GM19351 (cell line): Measurements from ENCODE around the gene RND3.

Source experiments
- ATAC-seq: cut with Tn5 transposase; IDR thresholded peaks from one replicate; pipeline ENCODE4 v1.9.1; 2021; ENCODE audit warnings: mild to moderate bottlenecking, moderate library complexity; ENCODE audit not compliant: unreplicated experiment

Gene RND3, protein sequence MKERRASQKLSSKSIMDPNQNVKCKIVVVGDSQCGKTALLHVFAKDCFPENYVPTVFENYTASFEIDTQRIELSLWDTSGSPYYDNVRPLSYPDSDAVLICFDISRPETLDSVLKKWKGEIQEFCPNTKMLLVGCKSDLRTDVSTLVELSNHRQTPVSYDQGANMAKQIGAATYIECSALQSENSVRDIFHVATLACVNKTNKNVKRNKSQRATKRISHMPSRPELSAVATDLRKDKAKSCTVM

DNA sequence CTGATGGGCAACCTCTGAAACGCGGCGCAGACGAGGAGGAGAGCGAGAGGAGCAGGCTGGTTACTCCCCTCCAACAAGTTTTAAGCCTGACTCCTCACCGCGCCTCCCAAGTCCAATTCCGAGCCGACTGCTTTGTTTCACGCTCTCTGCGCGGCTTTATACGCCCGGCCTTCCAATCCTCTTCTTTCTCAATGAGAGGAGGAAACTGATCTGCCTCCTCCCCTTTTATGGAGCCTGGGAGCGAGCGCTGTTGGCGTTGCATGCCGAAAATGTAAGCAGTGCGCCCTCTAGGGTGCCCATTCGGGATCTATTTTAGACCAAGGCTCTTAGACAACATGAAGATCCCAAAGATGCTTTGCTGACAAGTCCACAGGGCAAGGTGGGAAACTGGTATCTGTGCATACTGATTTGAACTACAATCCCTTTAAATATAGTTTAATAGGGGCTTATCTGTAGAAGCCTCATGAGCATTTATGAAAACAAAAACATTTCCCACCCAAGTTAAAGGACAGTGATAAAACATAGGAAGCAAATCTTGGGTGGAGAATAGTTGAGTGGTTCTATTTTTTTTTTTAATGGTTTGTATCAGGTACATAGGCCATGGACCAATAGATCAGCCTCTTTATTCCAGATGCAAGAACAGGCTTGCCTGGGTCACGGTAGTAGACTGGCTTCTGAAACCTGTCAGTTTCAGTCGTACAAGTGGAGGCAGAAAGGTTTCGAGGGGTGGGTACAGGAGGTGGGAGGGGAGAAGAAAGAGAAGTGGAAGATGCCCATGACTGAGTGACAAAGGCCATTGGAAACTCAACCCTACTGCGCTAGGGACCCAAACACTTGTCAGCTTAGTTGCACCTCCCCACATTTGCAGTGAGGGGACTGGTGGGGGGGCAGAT lies at the start of gene RND3:
TSS of gene RND3 (minus strand) at position 131 of the 893 bp plus-strand sequence. CDS start 250 bp downstream, outside the sequence.
- peak; percentile 70 for ATAC-seq

DNA sequence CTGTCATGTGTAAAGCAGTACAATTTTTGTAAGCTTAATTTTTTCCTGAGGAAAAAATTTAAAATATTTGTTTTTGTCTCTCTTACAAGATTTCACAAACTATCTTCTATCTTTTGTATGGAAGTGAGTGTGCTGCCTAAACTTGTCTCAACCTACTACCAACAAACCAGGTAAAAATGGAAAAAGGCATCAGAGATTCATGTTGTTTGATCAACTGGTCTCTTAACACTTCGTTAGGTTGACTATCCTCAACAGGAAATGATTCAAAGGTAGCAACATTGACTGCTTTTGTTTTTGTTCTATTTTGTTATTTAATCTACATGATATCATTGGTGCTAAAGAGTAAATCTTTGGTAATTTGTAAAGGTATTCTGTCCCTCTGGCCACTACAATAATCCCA lies 47.7 kb upstream of the RND3 start:
- no peak for ATAC-seq

DNA sequence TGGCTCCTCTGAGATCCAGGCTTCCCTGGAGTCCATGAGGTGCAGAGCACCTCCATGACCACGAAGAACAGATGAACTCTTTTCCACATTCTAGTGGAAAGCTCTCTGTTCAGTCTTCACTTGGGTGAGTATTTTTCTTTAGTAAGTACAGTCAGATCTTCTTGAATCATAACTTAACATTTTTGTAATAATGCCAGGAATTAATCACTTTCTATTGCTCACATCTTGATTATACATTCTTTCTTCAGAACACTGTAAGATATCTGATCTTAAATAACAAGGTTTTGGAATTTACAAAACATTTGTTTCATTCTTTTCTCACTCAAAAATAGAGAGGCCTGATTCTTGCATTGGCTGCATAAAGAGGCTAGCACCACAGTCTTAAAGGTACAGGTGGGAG lies 45.4 kb upstream of the RND3 start:
- ATAC-seq: no peak

GRCh38 chr2:150532020-150532419 lies 44.6 kb upstream of the RND3 start:
- no peak for ATAC-seq

DNA sequence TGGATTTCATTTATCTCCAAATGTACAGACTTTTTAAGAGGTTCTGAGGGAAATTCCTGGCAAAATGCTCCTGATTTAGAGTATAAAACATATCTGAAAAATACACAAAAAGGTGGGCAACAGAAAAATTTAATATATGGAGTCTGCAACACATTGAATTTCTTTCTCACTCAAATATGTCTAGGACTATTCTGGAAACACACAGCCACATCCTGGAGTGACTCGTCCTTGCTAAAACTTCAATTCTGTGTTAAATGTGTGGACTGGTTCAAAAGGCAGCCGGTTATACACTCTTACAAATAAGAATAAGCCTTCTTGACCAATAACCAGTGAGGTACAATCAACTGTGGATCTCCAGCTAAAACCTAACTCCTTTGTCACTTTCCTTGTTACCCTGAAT lies 44.1 kb upstream of the RND3 start:
- no peak for ATAC-seq

DNA sequence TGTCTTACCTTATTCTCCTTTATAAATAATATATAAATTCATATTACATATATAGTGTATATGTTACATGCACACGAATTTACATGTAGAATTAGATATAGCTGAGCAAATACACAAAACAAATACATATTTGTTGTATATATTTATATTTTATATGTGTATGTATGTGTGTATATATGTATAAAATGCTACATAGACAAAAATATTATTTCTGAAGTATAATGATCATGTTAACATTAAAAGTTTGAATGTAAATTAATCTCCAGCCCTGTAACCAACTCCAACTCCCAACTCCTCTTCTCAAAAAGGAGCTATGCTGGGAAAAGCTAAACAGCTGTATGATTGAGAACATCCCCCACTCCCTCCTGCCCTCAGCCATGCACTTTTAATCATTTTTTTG lies 42.7 kb upstream of the RND3 start:
- no peak for ATAC-seq

DNA sequence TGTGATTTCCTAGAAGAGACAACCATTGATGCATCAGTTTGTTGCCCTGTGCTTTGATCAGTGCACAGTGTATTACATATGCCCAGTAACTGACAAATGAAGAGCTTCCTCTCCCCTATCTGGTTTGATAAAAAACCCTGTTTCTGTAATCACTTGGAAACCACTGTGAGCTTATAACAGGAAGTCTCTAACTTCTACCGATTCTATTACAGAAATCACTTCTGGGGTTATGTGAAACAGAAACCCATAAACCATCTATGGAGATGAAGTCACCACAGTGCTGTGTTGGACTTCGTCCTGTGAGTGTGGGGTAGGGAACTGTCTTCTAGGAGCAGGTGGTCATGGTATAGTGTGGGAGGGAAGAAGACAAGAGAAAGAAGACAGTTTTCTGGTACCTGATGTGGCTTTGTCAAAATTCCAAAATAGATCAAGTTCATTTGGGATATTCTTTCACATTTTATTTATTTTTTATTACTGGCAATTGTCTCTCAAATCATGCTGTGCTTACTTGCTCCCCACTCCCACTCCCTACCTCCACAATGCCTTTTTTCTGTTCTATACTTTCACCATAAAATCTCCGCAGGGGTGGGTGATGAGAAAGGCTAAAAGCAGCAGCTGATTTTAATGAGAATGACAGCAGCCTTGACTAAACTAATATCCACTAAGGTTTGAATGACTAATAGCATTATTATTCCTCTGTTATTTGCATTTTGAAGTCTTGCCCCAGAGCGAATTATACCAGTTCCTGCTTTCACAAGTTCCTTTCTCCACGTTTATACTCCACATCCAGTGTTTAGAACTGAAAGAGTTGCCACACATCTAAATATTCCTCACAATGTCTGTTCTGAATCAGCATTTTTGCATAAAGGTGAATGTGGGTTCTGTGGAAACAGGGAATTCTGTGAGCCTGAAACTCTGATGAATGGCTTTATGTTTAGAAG lies 41.7 kb upstream of the RND3 start:
- ATAC-seq: peak; percentile 94

GRCh38 chr2:150526827-150527226 lies 39.4 kb upstream of the RND3 start:
- no peak for ATAC-seq

- ATAC-seq: no peak
These were observed 38.5 kb upstream of the RND3 start for GRCh38 chr2:150526006-150526405.

- no peak for ATAC-seq
These were observed 34.8 kb upstream of the RND3 start for GRCh38 chr2:150522269-150522668.

DNA sequence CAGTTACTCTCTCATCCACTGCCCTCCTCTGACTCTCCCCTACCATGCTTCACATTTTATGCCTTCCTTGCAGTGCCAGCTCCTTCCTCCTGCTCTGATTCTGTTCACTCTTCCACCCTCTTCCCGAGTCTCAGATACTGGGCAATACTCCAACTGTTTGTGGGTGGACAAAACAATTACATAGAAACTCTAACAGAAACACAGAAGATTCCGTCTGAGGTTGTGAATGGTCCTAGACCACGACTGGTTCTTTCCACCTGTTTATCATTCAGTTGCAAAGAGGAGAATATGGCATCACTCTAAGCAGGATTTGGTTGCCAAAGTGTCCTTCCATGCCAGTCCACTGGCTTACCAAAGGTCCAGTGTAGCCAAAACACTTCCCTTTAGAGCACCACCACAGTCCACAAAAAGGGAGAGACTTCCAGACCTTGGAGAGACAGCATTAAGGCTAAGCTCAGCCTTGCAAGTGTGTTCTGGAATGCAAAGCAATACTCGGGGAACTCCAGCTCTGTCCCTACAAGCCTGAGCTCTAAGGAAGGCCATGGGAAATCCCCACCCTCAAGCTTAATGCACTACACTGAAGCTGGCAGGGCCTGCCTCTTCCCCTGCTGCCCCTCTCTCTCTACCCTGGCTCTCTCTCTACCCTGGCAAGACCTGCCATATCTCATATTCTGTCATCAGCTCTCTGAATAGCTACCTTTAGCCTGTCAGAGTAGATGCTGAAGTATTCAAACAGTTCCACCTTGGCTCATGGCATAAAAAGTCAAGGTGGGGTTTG lies 33.6 kb upstream of the RND3 start:
- ATAC-seq: no peak

DNA sequence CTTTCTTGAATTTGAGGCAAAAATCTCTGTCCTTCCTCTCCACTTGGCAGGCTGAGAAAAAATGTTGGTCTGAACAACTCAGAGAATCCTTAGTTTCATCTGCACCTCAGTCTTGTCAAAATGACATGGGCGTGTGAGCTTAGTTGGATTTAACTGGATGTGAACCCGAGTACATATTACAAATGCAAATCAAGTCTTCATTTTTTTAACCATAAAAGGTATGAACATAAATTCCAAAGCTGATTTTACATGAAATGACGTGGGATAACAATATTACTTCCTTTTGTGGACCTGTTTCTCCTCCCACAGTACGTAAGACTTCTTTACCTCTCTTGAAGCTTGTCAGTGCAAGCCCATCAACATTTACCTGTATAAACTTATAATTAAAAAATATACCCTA lies 32.6 kb upstream of the RND3 start:
- ATAC-seq: no peak

- ATAC-seq: no peak
These were observed 30.6 kb upstream of the RND3 start for GRCh38 chr2:150517951-150518680.

GRCh38 chr2:150513647-150514046 lies 26.2 kb upstream of the RND3 start:
- no peak for ATAC-seq

DNA sequence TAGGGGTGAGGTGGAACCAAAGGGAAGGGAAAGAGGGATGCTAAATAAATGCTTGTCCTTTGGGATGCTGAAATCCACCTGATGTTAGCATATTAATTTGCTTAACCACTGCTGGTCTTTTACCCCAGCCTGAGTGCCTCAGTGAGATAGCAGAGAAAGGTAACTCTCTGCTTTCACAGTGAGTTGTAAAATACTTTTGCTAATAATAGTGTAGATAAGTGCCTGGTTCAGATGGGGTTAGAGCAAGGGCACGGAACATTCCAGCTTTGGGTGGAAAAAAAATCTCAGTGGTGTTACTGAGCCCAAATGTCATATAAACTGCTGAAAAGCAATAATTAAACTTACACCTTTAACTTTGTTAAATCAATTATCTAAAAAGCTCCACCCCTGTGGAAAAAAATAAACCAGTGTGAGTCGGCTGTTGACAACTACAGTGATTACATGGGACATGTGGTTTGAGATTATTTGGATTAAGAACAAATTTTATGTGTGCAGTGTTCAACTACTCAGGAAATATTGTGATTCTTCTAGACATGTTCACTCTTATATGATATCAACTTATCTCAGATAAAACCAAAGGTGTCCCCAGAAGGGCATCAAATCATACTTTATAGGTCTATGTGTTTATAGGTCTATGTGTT lies 21.1 kb upstream of the RND3 start:
- no peak for ATAC-seq

DNA sequence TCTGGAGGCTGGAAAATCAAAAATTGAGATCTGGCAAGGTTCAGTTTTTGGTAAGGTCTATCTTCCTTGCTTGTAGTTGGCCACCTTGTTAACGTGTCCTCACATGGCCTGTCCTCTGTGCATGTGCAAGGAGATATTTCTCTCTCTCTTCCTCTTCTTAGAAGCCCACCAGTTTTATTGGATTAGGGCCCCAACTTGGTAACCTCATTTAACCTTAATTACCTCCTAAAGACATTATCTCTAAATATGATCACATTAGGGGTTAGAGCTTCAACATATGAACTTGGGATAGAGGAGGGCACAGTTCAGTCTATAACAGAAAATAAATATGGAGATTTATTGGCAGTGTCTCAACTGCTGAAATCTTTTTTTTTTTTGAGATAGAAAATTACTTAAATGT lies 19.6 kb upstream of the RND3 start:
- ATAC-seq: no peak

DNA sequence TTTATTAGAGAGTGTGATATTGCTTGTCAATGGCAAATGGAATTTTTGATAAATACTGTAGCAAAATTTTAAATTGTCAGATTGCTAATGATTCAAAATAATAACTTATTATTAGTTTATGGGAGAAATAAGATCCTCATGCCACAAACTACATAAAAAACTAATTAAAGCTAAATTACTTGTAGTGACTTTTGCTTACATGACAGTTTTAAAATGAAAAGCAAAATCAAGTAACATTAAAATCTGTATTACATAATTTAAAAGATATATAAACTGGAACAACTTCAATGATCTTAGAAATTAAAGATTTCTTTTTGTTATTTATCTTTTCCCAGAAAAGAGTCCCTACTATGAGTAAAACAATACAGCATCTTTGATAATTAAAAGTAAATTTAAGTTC lies 17.7 kb upstream of the RND3 start:
- ATAC-seq: no peak

DNA sequence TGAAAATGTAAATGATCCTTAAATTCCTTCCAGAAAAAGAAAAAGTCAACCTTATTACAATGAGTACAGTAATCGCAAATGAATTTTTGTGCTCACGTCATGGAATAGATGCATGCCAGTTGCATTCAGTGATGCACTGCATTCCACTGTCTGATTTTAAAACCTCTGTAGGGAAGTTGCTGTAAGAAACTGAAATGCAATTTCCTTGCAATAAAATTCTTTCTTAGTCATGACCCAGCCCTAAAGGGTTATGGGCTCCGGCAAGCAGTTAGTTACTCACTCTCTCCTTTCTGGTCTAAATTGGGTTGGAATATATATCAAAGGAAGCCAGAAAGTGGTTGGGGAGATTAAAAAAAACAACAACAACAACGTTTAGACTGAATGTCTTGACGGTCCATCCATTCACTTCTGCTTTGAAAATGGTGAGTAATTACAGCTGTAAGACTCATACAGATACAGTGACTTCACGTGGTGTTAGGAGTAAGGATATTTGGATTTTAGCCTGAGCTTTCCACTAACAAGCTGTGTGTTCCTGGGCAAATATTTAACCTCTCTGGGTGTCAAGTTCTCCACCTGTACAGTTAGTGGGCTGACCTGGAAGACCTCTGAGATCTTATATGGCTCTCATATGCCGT lies 8.6 kb upstream of the RND3 start:
- ATAC-seq: no peak

DNA sequence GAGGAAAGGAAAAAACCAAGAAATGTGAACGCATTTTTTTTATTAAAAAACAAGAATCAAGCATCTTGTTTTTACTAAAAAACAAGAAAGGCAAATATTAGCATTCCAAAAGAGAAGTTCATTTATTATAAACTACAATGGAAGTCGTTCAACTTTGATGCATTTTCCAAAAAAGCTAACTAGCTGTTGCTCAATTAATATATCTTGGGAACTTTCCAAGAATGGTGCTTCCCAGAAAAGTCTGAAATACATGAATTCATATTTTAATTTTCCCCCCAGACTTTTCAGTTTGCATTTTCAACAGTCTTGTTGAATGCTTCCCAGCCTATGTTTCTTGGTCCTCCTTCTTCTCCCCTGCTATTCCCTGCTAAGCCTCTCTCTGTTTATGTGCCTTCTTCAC lies 7.5 kb upstream of the RND3 start:
- no peak for ATAC-seq
